Measurements from ENCODE around the gene WWTR1. TPM values are rescaled to one million over a fixed set of nuclear protein-coding genes. Genes with fewer than 3 reads are reported as not detected.

The WWTR1 gene
- total RNA-seq, 4 donors from 2014 or later: 40.3 to 80.4 (median 67.6) TPM

GRCh38 chr3:149519912-149520311 lies 137.9 kb downstream of the WWTR1 start:
- WGBS, 2 donors (ENCODE audit: low coverage in 1 of 2): 79 to 90% methylated on average over 3 of the region's 3 CpGs
- TF ChIP-seq EP300 (IDR thresholded peaks at IDR 0.05; ENCODE audit: low read depth) (no peak), POLR2A (IDR thresholded peaks at IDR 0.05) (no peak)
- H3K36me3 ChIP-seq: peaks cover 0 to 4% (median 0%) of the 10 kb centered on the region in 4 donors
- H3K27ac ChIP-seq: no peak overlapping the region
- no peak overlapping the region for H3K4me3 ChIP-seq
- intact Hi-C loops (cut with DNase I; ENCODE audit: low total_unique reads) (no loop called here), in situ Hi-C loops (cut with MboI; ENCODE audit: low pct_ligation_motif_present in 1 of 4, low pct_unique_long_range_greater_than_20kb in 1 of 4, low sequenced_read_pairs in 3 of 4) (loop anchor here in 2 of 4 donors (25.0 kb wide), 1 partner anchor 192 kb away; no protein-coding TSS in a partner anchor)
- no peak for DNase-seq
- no peaks in the 10 kb centered on the region for H3K9me3 ChIP-seq
- no peaks in the 10 kb centered on the region for H3K27me3 ChIP-seq
- peaks cover 0 to 4% (median 0%) of the 10 kb centered on the region in 4 donors for H3K4me1 ChIP-seq

GRCh38 chr3:149516920-149517319 lies 140.9 kb downstream of the WWTR1 start:
- intact Hi-C loops (cut with DNase I; ENCODE audit: low total_unique reads): no loop called here
- Histone ChIP-seq H3K27me3 (no peaks in the 10 kb centered on the region), H3K27ac (no peak overlapping the region), H3K4me1 (peaks cover 0 to 4% (median 0%) of the 10 kb centered on the region in 4 donors), H3K9me3 (no peaks in the 10 kb centered on the region), H3K4me3 (no peak overlapping the region), H3K36me3 (peaks cover 0 to 4% (median 0%) of the 10 kb centered on the region in 4 donors)
- WGBS, 2 donors (ENCODE audit: low coverage in 1 of 2): 43 to 60% methylated on average over 1 of the region's 1 CpG
- in situ Hi-C loops (cut with MboI; ENCODE audit: low pct_ligation_motif_present in 1 of 4, low pct_unique_long_range_greater_than_20kb in 1 of 4, low sequenced_read_pairs in 3 of 4): loop anchor here in 2 of 4 donors (25.0 kb wide), 1 partner anchor 195 kb away; no protein-coding TSS in a partner anchor
- DNase-seq: no peak
- TF ChIP-seq EP300 (IDR thresholded peaks at IDR 0.05; ENCODE audit: low read depth) (no peak), POLR2AphosphoS5 (IDR thresholded peaks at IDR 0.05) (no peak), POLR2A (IDR thresholded peaks at IDR 0.05) (no peak)
- TF ChIP-seq, protein P1, sequence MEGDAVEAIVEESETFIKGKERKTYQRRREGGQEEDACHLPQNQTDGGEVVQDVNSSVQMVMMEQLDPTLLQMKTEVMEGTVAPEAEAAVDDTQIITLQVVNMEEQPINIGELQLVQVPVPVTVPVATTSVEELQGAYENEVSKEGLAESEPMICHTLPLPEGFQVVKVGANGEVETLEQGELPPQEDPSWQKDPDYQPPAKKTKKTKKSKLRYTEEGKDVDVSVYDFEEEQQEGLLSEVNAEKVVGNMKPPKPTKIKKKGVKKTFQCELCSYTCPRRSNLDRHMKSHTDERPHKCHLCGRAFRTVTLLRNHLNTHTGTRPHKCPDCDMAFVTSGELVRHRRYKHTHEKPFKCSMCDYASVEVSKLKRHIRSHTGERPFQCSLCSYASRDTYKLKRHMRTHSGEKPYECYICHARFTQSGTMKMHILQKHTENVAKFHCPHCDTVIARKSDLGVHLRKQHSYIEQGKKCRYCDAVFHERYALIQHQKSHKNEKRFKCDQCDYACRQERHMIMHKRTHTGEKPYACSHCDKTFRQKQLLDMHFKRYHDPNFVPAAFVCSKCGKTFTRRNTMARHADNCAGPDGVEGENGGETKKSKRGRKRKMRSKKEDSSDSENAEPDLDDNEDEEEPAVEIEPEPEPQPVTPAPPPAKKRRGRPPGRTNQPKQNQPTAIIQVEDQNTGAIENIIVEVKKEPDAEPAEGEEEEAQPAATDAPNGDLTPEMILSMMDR (IDR thresholded peaks at IDR 0.05): no peak

- H3K9me3 ChIP-seq: no peaks in the 10 kb centered on the region
- H3K27me3 ChIP-seq: peaks cover 3% of the 10 kb centered on the region
- H3K27ac ChIP-seq: no peak overlapping the region
- no peak for TF ChIP-seq POLR2A (IDR thresholded peaks at IDR 0.05)
- TF ChIP-seq POLR2AphosphoS5 (IDR thresholded peaks at IDR 0.05): no peak
- TF ChIP-seq, protein P1 (IDR thresholded peaks at IDR 0.05): no peak
- TF ChIP-seq EP300 (IDR thresholded peaks at IDR 0.05; ENCODE audit: low read depth): no peak
- WGBS, 2 donors (ENCODE audit: low coverage in 1 of 2): 91 to 100% methylated on average over 1 to 2 of the region's 2 CpGs
- H3K4me3 ChIP-seq: no peak overlapping the region
- in situ Hi-C loops (cut with MboI; ENCODE audit: low pct_ligation_motif_present in 1 of 4, low pct_unique_long_range_greater_than_20kb in 1 of 4, low sequenced_read_pairs in 3 of 4) (loop anchor here in 2 of 4 donors (25.0 kb wide), 1 partner anchor 197 kb away; no protein-coding TSS in a partner anchor), intact Hi-C loops (cut with DNase I; ENCODE audit: low total_unique reads) (no loop called here)
- peaks cover 0 to 4% (median 0%) of the 10 kb centered on the region in 4 donors for H3K36me3 ChIP-seq
- H3K4me1 ChIP-seq: peaks cover 0 to 4% (median 0%) of the 10 kb centered on the region in 4 donors
- DNase-seq: no peak
These were observed 142.6 kb downstream of the WWTR1 start for GRCh38 chr3:149515249-149515648.

DNA sequence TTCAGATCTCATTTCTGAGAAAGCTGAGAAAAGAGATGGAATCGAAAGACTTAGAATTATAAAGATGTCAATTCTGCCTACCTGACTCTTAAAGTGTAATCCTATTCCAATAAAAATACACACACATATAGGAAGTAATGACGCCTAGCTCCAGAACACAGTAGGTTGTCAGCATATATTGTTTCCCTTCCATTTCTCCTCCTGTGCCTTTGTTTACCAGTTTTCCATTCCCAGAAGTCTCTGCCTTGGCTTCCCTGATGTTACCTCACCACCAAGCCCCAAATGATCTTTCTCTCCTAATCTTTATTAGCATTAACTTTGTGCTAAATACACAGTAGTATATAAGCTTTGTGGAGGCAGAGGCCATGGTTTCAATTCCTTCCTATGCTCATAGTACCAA lies 143.4 kb downstream of the WWTR1 start:
- H3K36me3 ChIP-seq: peaks cover 0 to 4% (median 0%) of the 10 kb centered on the region in 4 donors
- TF ChIP-seq POLR2AphosphoS5 (IDR thresholded peaks at IDR 0.05): no peak
- TF ChIP-seq, protein P1 (IDR thresholded peaks at IDR 0.05): no peak
- no peak for TF ChIP-seq EP300 (IDR thresholded peaks at IDR 0.05; ENCODE audit: low read depth)
- TF ChIP-seq POLR2A (IDR thresholded peaks at IDR 0.05): no peak
- peaks cover 0 to 4% (median 0%) of the 10 kb centered on the region in 4 donors for H3K4me1 ChIP-seq
- peaks cover 3% of the 10 kb centered on the region for H3K27me3 ChIP-seq
- intact Hi-C loops (cut with DNase I; ENCODE audit: low total_unique reads): loop anchor here (5.0 kb wide), 1 partner anchor 203 kb away; no protein-coding TSS in a partner anchor
- no peak for DNase-seq
- WGBS, 2 donors (ENCODE audit: low coverage in 1 of 2): 83 to 85% methylated on average over 2 of the region's 2 CpGs
- H3K4me3 ChIP-seq: no peak overlapping the region
- H3K27ac ChIP-seq: no peak overlapping the region
- in situ Hi-C loops (cut with MboI; ENCODE audit: low pct_ligation_motif_present in 1 of 4, low pct_unique_long_range_greater_than_20kb in 1 of 4, low sequenced_read_pairs in 3 of 4): loop anchor here in 3 of 4 donors (5.0 to 25.0 kb wide), 2 partner anchors 198 to 203 kb away; no protein-coding TSS in a partner anchor
- H3K9me3 ChIP-seq: no peaks in the 10 kb centered on the region
